ENCODE data around the gene PXDN.

PXDN gene

DNA sequence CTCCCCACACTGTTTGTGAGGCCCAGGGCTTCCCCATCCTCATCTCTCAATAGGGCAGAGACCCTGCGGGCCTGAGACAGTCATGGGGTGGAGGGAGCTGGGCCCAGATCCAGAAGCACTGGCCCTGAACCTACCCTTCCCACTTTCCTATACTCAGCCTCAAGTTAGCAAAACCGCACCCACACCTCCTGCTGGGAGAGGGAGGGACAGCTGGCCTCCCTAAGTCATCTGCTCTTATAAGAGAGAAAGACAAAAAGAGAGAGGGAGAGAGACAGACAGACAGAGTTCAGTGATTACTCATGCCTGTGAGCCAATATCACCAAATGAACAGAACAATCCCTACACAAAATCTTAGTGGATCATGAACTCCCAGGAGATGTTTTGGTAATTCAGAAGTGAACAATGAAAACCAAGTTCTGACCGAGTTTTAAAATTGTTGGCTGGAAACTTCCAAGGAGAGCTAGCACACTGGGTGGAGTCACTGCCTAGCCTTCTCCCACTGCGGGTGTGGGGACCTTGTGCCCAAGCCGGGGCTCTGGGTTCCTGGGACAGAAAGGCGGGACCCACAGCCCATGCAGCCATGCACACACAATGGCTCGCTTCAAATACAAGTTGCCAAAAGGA is 130.5 kb downstream of the PXDN start:
- no peak overlapping the region for H3K27ac ChIP-seq
- TF ChIP-seq, protein P1, sequence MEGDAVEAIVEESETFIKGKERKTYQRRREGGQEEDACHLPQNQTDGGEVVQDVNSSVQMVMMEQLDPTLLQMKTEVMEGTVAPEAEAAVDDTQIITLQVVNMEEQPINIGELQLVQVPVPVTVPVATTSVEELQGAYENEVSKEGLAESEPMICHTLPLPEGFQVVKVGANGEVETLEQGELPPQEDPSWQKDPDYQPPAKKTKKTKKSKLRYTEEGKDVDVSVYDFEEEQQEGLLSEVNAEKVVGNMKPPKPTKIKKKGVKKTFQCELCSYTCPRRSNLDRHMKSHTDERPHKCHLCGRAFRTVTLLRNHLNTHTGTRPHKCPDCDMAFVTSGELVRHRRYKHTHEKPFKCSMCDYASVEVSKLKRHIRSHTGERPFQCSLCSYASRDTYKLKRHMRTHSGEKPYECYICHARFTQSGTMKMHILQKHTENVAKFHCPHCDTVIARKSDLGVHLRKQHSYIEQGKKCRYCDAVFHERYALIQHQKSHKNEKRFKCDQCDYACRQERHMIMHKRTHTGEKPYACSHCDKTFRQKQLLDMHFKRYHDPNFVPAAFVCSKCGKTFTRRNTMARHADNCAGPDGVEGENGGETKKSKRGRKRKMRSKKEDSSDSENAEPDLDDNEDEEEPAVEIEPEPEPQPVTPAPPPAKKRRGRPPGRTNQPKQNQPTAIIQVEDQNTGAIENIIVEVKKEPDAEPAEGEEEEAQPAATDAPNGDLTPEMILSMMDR (conservative IDR thresholded peaks at IDR 0.05) = no peak

DNA sequence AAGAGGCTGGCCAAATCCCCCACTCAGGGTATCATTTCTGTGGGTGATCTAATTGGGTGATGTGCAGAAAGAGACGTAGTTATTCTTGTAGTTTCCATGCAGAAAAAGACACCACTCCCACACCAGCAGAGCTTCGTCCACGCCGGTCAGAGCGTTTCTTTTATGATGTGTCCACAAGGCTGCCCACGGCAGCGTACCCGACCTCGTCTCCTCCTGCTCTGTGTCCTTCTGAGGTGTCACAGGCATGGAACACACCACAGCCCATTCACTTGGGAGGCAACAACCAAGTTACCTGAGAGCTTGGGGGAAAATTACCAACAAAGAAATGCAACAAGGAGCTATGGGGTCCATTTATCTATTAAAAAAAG is 131.3 kb downstream of the PXDN start:
- H3K27ac ChIP-seq = no peak overlapping the region
- TF ChIP-seq, protein P1 (conservative IDR thresholded peaks at IDR 0.05) = no peak

DNA sequence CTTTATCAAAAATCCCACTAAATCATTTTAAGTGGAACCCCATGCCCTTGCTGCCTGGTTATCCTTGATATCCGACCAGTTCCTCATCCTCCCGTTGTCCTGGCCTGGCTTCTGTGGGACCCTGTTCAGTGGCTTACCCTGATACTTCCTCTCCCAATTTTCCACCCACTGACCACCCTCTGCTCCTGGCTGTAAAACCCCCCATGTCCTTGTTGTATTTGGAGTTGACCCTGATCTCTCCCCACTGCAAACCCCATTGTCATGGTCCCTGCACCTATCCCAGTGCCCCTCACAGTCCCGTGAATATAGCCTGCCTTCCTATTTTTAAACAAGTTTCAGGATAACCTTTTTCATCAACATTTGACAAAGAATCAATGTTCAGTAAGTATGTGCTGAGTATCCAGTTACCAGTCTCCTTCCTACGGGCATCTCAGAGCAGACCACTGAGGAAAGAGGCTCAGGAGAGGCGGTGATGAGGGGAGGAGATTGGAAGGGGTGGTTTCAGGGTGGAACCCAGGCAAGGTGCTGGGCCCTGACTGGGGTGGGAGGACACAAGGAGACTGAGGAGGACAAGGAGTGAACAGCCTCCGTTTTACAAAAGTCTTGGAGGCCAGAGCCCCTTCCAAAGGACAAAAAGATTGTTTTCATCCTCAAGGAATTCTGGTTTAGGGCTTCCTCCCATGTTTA is 131.8 kb downstream of the PXDN start:
- no peak overlapping the region for H3K27ac ChIP-seq
- TF ChIP-seq, protein P1 (conservative IDR thresholded peaks at IDR 0.05) = no peak

DNA sequence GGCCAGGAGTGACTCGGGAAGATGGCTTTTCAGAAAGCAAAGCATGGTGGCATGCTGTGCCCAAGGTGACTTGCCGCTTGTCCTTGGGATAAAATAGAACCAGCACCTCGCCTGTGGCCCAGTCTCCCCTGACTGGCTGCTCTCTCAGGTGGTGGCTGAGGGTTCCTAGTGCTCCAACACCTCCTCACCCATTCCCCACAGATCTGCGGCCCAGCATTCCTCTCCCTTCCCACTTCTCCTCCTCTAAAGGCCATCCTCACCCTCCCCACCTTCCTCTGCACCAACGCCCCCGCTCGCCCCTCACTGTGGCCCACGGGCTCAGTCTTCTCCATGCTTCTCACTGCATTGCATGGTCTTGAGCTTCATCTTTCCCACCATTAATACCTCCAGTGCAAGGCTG is 132.4 kb downstream of the PXDN start:
- TF ChIP-seq, protein P1 (conservative IDR thresholded peaks at IDR 0.05) = no peak
- no peak overlapping the region for H3K27ac ChIP-seq

DNA sequence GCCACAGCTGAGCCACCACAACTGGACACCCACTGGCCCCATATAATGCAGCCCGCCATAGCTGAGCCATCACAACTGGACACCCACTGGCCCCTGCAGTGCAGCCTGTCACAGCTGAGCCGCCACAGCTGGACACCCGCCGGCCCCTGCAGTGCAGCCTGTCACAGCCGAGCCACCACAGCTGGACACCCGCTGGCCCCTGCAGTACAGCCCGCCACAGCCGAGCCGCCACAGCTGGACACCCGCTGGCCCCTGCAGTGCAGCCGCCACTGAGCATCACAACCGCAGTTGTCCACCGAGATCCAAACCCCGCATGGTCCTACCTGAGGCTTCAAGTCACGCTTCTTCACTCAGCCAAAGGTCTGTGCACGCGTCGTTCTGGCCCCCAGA is 134.2 kb downstream of the PXDN start:
- TF ChIP-seq, protein P1 (conservative IDR thresholded peaks at IDR 0.05) = no peak

DNA sequence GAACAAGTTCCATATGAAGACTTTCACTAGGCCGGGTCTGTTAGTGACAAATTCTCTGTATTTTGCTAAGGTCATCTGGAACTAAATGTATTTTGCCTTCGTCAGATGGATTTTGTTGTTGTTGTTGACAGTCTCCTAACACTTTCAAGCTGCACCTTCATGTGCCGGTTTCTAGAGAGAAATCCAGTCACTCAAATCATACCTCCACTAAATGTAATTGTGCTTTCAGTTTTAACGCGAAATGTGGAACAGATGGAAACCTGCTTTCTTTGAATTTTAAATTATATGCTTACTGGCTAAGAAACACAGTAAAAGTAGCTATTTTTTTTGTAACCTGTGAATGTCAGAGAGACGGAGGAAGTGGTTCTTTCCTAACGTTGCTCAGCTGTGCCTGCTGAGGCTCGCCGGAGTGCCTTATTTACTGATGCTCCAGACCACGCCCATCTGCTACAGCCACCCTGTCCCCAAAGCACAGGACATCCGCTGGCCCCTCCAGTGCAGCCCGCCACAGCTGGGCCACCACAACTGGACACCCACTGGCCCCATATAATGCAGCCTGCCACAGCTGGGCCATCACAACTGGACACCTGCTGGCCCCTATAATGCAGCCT is 134.7 kb downstream of the PXDN start:
- no peak overlapping the region for H3K27ac ChIP-seq
- TF ChIP-seq, protein P1 (conservative IDR thresholded peaks at IDR 0.05) = no peak

More for the DNA sequence above, 134.2 kb downstream of the PXDN start:
- H3K27ac ChIP-seq = no peak overlapping the region

DNA sequence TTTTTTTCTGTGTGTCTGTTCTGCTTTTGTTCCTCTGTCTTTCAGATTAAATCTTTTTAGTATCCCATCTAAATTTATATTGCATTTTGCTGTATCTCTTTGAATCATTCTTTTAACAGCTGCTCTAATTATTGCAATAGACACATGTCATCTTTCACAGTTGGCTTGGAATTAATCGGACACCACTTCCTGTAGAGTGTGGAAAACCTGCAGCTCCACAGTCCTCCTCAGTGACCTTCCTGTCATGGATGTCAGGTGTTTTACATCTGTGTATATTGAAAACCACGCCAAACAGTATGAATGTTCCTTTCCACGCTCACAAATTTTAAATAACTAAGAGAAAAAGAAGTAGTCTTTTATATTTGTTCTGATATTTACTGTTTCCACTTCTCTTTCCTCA is 135.3 kb downstream of the PXDN start:
- no peak overlapping the region for H3K27ac ChIP-seq
- TF ChIP-seq, protein P1 (conservative IDR thresholded peaks at IDR 0.05) = no peak

Data from VCaP (cell line).